ENCODE data around the gene PROS1. TPM values are rescaled to one million over a fixed set of nuclear protein-coding genes. Genes with fewer than 3 reads are reported as not detected.
A peak's percentile ranks its signal among the peaks of the same experiment; 100 is the strongest.

PROS1 gene
- polyA plus RNA-seq (ENCODE audit: insufficient read length) = 28.1 TPM

DNA sequence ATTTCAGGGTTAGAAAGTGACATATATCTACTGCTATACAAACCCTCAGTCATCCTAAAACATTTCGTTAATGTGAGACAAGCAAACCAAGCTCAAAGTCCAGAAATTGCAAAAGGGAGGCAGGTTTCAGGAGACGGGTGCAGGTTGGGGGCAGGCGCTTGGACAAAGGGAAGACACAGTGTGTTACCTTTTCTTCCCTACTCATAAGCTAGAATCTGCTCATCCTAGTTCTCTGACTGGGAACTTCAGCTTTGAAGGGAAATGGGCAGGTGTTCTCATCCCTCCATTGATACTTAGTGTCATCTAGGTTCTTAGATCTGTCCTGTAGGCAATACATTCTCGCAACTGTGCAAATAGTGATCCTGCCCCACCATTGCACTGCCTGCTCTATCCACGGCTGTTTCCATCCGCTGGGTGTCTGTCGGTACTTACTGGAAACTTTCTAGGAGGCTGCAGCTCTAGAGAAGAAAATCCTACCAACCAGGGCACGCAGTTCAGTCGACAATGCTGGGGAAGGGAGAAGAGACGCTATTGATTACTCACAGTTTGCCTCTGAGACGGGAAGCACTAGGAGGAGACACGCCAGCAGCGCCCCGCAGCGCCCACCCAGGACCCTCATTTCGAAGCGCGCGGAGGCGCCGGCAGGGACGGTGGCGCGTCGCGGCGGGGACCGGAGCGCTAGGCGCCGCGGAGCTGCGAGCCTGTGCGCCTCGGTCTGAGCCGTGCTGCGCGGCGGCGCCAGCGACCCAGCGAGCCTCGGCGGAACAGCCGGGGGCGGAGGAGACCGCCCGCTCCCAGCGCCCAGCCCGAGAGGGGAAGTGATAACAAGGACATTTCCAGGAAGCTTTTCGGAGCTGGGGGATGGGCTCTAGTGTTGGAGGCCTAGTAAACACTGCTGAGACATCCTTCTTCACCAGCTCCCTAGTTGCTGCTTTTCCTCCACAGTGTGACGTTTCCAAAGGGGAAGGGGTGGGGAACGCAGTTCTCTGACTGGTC lies at the start of gene PROS1:
TSS of gene PROS1 (minus strand) at position 766 of the 996 bp plus-strand sequence. CDS start at position 619, 147 bp downstream.
- peak; percentile 87 for DNase-seq

DNA sequence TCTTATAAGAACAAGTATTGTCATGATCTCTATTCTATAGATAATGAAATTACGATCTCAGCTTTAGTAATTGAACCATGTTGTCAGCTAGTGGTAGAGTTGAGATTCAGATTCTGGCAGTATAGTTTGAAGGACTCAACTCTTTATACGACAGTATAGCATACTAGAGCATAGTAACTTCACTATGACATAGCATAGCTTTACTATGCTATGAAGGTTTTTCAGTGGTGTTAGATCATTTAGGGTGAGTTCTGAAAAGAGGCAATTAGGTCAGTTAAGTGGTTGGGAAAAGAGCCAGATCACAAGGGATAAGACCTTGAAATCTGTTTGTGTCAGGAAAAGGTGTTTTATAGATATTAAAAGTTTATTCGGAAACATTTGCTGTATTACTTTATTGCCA lies 46.6 kb upstream of the PROS1 start:
- no peak for DNase-seq

DNA sequence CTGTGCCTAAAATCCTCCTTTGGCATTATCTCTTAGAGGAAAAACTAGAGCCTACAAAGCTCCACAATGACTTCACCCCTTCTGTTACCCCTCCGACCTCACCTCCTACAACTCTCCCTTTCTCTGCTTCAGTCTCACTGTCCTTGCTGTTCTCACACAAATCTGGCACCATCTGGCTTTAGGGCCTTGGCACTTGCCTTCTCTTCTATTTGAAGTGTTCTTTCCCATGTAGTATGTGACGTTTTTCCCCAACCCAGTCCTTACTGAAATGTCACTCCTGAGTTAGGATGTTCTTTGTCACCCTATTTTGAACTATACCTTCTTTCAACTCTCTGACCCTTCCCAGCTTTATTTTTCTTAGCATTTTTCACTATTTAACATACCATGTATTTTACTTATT lies 46.0 kb upstream of the PROS1 start:
- no peak for DNase-seq

DNA sequence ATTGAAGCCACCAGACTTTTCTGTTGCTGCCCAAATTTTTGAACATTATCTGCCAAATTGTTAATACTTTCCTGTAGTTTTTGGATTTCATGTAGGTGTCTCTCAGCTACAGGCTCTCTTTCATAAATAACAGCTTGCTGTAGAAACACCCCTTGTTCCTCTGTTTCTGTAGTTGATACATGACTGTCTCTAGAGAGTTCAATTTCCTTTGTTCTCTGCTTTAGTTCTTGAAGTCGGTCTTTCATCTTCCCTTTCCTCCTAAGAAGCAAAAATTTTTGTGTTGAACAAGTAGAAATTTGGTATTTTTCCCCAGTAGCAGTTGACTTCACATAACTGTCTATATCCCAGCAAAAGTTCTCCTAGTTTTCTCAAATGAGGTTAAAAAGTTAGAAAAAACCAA lies 41.3 kb upstream of the PROS1 start:
- no peak for DNase-seq

DNA sequence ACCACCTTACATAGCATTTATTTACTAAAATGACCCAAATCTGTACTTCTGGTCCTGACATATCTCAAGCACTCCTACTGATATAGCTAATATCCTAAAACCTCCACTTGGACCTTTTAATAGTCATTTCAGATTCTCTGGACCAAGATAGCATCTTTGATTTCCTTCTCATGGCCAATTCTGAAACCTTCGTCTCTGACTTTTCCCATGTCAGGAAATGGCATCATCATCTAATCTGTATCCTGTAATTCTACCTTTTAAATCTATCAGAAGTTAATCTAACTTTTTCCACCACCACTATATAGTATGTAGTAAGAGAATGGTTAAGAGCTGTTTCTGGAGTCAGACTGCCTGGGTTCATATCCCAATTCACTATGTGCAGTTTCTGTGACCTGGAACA lies 38.5 kb upstream of the PROS1 start:
- no peak for DNase-seq

DNA sequence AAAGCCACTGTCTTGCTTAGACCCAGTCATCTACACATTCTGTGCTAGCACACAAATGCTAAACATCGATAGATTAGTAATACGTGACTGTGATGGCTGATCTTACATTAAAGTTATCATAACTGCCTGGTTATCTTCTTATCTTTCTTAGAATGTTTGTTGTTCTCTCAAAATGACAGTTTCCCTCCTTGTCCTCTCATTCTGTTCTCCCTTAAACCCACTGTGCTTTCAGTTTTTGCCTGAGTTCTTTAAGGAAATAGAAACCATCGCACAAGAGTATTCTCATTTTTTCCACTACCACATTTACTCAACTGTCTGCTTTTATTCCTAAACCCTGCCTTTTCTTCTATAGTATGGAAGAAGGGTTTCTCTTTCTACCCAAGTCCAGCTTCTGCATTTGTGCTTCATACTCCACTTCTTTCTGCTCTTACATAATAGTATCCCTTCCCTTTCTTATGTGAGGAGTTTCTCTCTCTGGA lies 37.6 kb upstream of the PROS1 start:
- DNase-seq = no peak

DNA sequence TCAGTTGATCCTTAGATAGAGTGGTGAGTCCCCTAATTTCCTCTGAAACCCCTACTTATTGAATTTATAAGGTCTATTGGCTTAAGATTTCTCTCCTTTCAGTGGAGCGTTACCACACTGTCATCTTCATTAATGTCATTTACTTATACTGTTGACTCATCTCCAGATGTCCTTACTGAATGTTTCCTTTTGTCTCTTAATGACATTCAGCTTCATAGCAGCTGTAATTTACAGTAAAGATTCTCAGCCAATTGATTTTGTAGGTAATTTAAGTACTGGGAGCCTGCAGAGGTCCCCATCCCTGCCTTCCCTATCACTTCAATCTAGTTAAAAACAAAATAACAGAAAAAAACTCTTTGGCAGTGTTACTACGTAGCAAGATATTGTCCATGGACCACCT lies 35.9 kb upstream of the PROS1 start:
- no peak for DNase-seq

DNA sequence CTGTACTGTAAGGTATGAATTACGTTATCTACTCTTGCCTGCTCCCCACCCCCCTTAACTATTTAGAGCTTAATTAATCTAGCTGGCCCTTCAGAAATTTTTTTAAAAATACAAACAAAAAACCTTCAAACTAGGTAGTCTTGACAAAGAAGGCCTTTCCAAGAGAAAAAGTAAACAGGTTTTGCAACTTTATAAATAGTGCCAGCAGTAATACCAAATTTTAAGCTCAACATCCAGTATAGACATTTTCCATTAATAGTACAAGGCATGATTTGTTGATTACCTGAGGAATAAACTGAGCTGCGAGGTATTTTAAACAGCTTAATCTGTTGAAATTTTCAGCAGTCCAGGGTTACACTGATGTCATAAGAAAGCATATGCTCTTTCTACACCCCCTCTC lies 34.6 kb upstream of the PROS1 start:
- DNase-seq = no peak

DNA sequence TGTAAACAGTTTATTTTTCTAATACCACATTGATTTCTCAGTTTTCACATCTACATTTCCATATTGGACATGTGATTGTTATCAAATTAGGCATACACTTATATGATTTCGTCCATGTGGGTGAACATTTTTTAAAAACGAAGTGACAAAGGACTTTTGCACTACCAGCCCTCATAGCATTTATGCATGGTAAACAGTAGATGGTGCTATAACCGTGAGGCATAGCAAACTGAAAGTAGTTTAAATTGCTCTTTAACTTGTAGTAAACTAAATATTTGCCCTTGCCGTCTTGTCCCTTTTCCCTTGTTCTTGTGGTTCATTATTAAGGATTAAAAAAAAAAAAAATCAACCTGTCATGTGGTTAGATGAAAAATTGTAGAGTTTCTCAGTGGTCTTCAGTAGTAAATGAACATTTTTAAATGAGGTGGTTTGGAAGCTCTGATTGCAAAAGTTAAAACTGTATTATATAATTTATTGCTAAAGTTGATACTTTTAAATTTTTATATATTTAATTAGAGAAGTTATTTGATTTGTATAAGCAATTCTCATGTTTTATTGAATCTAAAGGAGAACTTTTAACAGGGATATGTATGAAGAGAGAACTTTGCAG lies 30.7 kb upstream of the PROS1 start:
- peak; percentile 46 for DNase-seq

DNA sequence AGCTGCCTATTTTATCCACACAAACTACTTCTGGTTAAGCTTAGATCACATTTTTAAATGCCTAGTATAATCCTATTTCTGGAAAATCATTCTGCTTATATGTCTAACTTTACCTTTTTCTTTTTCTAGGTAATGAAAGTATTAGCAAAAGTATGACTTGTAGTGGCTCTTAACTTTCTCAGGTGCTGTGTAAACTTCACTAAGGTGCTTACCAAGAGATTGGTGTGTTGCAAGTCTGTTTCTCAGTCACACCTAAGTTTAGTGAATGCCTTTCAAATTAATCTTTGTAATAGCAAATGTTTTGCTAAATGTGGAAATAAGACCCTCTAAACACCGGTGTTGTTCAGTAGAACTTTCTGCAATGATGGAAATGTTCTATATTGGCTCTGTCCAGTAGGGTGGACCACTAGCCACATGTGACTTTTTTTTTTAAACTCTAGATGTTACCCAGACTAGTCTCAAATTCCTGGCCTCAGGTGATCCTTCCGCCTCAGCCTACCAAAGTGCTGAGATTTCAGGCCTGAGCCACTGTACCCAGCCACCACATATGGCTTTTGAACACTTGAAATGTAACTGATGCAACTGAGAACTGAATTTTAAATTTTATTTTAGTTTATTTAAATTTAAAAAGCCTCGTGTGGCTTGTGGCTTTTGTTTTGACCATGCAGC lies 28.3 kb upstream of the PROS1 start:
- no peak for DNase-seq

DNA sequence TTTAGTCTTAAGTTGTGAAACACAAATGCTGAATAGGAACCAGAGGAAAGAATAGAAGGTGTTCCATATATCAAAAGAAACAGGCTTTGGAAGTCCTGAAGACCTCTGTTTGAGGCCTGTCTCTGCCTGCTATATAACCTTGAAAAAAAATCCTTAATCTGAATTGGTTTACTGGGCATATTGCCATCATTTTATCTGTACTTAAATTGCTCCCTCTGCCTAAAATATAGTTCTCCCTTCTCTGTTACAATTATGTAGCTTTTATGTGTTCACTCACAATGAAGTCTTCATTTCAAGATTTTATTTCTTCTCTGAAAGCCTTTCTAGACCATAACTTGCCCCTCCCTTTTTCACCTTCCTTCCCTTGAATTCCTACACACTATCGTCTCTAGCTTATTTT lies 27.5 kb upstream of the PROS1 start:
- DNase-seq = no peak

DNA sequence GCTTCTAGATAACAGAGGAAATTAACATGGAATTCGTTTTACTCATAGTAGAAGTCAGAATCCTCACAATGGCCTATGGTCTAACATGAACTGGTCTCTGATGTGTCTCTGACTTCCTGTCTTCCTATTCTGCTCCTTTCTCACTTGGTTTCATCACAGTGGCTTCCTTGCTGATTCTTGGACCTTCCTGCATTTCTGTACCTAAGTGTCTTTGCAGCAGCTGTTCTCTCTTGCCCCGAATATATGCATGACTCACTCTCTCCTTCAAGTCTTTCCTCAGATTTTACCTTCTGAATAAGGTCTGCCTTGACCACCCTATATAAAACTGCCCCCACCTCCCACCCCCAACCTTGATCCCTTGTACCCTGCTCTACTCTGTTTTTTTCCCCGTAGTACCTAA lies 20.4 kb upstream of the PROS1 start:
- no peak for DNase-seq

DNA sequence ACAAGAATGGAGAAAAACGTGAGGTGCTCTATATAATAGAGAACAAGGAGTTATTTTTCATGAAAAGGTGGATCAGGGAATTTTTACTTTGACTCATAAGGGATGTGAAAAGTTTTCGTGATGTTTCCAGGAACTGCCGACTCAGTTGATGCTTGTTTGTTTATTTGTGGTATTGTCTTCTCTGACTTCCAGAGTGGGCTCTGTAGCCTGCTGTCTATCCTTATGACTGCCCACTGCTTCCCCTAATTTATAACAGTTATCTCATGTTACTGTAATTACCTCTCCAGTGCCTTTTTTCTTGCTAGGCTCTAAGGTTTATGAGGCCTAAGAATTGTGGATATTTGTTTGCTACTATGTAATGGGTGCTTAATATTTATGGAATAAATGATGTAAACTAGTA lies 18.5 kb upstream of the PROS1 start:
- DNase-seq = no peak

DNA sequence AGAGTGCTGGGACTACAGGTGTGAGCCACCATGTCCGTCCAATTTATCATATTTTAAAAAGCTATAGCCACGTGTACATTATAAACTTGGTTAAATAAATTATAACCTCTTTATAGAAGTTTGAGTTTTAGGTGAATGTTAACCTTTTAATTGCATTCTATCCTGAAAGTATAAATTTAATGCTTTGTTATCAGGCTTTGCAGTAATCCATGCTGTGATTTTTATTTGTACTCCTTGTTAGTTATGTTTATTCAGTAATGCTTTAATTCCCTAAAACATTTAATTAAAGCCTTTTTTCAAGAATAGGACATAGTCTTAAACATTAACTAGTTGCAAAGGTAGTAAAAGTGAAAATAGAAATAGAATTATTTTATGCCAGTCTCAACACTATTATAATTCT lies 17.9 kb upstream of the PROS1 start:
- no peak for DNase-seq

DNA sequence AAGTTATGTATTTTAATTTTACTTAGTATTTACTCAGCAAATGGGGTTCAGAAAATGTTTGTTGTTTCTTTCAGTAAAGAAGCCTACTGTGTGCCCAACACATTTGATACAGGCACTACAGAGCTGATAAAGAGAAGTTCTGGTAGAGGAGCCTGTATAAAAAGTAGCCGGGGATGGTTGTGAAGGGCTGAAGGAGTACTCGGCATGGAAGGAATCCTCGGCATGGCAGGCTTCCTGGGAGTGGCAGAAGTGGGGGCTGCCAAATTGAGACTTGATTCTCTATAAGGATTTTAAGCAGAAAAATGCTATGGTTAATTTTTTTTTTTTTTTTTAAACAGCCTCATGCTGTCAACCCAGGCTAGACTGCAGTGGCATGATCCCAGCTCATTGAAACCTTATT lies 15.5 kb upstream of the PROS1 start:
- DNase-seq = no peak

DNA sequence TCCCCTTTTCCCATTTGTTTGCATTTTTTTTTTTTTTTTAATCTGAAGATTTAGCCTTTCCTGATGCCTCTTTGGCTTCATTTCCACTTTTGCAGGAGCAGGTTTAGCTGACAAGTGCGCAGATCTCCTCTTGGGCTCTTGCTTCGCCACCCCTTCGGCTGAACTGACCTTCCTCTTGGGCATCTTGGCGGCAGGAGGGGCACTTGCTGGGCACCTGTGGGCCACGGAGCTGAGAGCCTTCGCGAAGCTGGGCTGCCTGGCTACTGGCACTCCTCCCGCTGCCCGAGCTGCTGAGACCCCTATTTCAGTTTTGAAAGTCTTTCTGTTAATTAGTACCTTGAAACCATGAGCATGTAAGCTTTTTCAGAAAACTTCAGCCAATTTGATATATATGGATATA lies 15.1 kb upstream of the PROS1 start:
- DNase-seq = no peak

DNA sequence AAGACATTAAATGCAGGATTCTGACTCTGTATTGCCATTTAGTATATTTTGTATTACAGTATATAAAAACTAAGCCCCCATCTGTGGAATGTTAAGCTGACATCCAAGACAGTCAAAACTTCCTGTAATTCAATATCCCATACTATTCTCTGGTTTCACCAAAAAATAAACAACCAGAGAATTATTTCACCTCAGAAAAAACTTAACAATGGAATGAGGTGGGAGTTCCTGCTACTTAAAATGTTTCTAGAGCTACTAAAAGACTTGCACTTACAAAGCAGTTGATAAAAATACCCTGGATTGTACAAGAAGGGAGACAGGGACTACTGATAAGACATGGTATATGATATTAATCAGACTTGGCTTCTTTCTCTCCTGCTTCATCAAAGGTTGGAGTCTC lies 14.6 kb upstream of the PROS1 start:
- DNase-seq = no peak

DNA sequence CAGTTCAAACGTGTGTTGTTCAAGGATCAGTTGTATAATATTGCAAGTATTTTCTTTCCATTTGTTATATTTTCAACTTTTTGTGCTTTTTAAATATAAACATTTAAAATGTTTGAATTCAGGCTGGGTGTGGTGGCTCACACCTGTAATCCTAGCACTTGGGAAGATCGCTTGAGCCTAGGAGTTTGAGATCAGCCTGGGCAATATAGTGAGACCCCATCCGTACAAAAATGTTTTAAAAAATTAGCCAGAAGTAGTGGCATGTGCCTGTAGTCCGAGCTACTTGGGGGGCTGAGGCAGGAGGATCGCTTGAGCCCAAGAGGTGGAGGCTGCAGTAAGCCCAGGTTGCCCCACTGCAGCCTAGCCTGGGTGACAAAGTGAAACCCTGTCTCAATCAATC lies 10.9 kb upstream of the PROS1 start:
- DNase-seq = no peak

DNA sequence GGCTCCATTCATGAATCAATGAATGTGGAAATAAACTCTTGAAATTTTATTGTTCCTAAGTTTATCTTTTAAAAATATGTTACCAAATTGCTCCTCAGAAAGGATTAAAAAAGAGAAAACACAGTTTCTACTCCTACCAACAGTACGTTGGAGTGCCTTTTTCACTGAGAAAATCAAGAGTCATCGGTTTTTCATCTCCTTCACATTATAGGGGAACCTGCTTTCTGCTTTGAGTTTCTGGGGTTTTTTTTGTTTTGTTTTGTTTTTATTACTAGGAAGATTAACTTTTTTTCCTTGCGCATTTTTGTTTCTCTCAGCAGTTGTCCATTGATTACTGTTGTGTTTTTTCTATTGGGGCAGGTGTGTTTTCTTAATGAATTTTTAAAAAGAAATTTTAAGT lies 9.7 kb upstream of the PROS1 start:
- DNase-seq = no peak

DNA sequence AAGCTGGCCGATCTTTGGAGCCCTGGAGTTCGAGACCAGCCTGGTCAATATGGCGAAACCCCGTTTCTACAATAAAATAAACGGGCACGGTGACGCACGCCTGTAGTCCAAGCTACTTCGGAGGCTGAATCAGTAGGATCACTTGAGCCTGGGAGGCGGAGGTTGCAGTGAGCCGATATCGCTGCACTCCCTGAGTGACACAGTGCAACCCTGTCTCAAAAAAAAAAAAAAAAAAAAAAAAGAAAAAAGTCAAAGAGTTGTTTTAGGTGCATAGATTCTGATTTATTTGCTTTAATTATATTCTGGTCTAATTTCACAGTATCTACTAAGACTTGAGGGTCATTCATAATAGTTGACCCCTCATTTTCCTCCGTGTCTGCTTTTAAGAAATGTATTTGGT lies 8.0 kb upstream of the PROS1 start:
- DNase-seq = no peak

DNA sequence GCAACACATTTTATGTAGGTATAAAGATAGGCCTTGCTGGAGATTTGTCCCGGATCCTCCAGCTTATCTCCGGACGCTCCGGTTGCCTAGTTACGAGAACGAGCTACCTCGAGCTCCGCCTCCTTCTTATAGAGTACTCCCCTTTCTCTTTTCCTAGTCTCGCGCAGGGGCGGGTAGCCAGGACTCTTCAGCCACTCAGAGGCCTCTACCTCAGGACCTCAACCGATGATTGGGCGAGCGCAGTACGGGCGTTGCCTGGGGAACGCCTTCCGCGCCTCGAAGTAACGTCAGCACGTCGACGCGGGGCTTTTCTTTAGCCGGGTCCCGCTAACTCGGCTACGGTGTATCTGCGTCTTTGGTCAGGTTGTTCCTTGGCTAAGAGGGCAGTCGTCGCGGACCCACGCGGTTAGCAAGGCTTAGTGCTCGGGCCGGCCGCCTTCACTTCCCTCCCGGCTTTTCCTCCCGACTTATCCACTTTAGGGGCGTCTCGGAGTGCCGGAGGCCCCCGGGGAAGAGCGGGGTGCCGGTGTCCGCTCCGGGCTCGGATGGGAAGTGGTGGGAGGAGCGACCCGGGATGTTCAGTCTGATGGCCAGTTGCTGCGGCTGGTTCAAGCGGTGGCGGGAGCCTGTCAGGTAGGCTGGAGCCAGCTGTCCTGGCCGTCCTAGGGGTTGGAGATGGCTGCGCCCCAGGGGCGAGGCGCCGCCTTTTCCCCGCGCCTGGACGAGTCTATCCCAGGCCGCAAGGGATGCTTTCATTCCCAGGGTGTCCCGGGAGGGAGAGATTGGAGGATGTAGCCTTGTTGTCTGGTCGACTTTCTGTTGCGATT lies 6.4 kb upstream of the PROS1 start, which contains the start of gene ARL13B:
TSS of gene ARL13B (plus strand) at position 306 of the 827 bp plus-strand sequence. CDS start at position 575, 269 bp downstream.
- peak; percentile 98 for DNase-seq

DNA sequence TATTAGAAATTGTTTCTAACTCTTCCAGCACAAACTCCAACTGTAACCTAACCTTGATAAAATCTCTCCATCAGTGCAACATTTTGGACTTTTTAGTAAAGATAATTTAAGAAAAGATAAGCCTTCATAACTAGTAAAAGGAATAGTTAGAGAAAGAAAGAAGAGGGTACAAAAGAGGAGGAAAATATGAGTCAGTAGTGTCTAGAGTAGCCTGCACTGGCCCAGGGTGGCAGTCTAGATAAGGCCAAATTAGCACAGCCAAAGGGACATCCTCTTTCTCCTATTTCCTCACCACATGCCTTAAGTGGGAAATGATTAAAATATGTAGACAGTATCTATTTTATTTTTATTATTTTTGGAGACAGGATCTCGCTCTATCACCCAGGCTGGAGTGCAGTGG lies 3.7 kb downstream of the PROS1 start:
- DNase-seq = no peak
